ENCODE data around the gene CYP27C1.

Gene CYP27C1

DNA sequence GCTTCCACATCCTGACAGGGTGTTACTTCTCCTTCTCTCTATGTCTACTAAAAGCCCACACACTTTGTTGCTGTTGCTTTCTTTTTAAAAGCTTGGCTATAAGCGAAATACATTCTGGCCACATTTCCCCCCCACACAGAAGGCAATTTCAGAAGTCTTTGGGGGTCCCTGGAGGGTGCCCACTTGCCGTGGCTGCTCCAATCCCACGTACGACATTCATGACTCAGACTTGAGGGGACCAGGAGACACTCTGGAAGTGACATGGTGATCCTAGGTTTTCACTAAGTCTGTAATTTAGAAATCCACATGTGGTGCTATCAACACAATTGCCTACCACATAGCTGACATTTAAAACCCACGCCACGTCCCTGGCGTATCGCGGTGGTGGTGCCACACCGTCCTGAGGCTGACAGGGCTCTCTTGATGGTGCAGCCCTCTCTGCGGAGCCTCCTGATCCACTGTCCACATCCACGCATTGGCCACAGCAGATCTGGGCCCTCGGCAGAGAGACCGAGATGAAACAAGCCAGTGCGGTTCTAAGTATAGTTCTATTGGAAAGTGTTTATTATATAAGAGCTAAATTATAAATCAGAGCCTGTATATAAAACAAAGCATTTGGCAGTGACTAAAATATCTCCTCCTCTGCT, 42.4 kb downstream of the CYP27C1 start:
- H3K36me3 ChIP-seq (ENCODE audit: control insufficient read depth, insufficient read depth, low read length) = no peaks in the 10 kb centered on the region
- H3K27ac ChIP-seq = no peak overlapping the region
- no peak overlapping the region for H3K9ac ChIP-seq
- H3K79me2 ChIP-seq = no peaks in the 10 kb centered on the region
- no peaks in the 10 kb centered on the region for H3K9me3 ChIP-seq (ENCODE audit: control insufficient read depth, low read length)
- H3K4me2 ChIP-seq (ENCODE audit: low read length) = no peak overlapping the region
- TF ChIP-seq, protein P1, sequence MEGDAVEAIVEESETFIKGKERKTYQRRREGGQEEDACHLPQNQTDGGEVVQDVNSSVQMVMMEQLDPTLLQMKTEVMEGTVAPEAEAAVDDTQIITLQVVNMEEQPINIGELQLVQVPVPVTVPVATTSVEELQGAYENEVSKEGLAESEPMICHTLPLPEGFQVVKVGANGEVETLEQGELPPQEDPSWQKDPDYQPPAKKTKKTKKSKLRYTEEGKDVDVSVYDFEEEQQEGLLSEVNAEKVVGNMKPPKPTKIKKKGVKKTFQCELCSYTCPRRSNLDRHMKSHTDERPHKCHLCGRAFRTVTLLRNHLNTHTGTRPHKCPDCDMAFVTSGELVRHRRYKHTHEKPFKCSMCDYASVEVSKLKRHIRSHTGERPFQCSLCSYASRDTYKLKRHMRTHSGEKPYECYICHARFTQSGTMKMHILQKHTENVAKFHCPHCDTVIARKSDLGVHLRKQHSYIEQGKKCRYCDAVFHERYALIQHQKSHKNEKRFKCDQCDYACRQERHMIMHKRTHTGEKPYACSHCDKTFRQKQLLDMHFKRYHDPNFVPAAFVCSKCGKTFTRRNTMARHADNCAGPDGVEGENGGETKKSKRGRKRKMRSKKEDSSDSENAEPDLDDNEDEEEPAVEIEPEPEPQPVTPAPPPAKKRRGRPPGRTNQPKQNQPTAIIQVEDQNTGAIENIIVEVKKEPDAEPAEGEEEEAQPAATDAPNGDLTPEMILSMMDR (IDR thresholded peaks at IDR 0.05) = no peak
- no peak overlapping the region for H3K4me3 ChIP-seq (ENCODE audit: low read depth, low read length)
- no peaks in the 10 kb centered on the region for H3K27me3 ChIP-seq (ENCODE audit: control insufficient read depth, insufficient read depth, low read length)
- no peaks in the 10 kb centered on the region for H3K4me1 ChIP-seq
- no peak overlapping the region for H2AFZ ChIP-seq

DNA sequence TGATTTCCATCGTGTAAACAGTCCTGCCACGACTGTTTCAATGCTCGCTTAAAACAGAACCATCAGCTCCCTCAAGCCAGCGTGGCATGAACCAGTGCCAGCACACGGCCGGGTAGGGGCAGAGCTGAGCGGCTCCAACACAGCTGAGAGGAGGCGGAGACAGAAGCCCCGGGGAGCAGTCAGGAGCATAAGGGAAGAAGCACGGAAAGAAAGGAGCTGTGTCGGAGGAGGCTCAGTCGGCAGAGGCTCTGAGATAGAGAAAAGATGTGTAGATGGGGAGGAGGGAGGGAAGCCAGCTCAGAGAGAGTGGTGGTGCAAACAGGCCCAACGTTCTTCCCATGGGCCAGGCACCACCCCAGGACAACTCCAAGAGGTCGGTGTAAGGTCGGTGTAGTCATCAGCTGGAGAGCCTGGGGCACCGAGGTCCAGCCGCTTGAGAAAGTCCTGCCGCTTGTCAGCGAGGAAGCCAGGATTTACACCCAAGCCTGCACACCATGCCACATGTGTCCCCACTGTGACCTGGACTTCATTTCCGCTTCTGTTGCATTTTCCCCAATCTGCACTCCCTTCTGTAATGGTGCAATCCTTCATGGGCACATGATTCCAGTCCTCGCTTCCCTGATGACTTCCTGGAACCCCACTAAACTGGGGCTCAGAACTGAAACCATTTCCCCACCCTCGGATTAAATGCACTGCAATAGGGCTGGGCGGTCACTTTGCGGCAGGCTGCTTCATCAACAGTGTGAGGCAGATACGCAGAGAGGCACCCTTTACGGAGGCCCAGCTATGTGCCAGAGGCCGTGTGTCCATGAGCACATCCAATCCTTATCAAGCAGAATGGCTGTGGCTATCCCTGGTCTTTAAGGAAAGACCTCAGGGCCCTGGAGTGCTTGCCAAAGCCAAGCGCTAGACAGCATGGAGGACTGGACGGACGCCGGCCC, 43.5 kb downstream of the CYP27C1 start:
- H3K9me3 ChIP-seq (ENCODE audit: control insufficient read depth, low read length) = no peaks in the 10 kb centered on the region
- H2AFZ ChIP-seq = peak overlapping the region; percentile 76
- H3K4me3 ChIP-seq (ENCODE audit: low read depth, low read length) = no peak overlapping the region
- no peaks in the 10 kb centered on the region for H3K27me3 ChIP-seq (ENCODE audit: control insufficient read depth, insufficient read depth, low read length)
- no peaks in the 10 kb centered on the region for H3K79me2 ChIP-seq
- H3K4me2 ChIP-seq (ENCODE audit: low read length) = no peak overlapping the region
- TF ChIP-seq, protein P1 (IDR thresholded peaks at IDR 0.05) = no peak
- H3K27ac ChIP-seq = no peak overlapping the region
- no peaks in the 10 kb centered on the region for H3K36me3 ChIP-seq (ENCODE audit: control insufficient read depth, insufficient read depth, low read length)
- H3K9ac ChIP-seq = no peak overlapping the region
- no peaks in the 10 kb centered on the region for H3K4me1 ChIP-seq

DNA sequence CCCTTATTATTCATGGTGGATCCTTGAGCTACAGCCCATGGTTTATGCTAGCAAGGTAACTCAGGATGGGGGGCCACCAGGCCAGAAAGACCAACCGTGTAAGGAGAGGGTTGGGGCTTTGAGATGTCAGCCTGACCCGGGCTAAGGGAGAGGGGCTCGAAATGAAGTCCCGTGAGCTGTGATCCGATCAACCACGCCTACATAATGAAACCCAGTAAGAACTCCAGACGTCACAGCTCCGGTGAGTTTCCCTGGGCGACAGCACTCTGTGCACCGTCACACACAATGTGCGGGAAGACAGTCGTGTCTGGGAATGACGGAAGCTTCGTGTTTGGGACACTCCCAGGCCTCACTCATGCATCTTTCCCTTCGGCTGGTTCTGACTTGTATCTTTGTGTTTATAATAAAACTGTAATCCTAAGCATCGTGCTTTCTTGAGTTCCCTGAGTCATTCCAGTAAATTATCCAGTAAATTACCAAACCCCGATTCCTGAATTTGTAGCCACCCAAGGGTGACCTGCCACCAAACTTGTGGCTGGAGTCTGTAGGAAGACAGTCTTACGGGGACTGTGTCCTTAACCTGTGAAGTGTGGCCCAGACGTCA, 44.2 kb downstream of the CYP27C1 start:
- Histone ChIP-seq H3K4me3 (ENCODE audit: low read depth, low read length) (no peak overlapping the region), H3K4me1 (no peaks in the 10 kb centered on the region), H3K79me2 (no peaks in the 10 kb centered on the region), H3K9ac (no peak overlapping the region), H3K27ac (no peak overlapping the region), H3K27me3 (ENCODE audit: control insufficient read depth, insufficient read depth, low read length) (no peaks in the 10 kb centered on the region), H3K4me2 (ENCODE audit: low read length) (no peak overlapping the region), H3K9me3 (ENCODE audit: control insufficient read depth, low read length) (no peaks in the 10 kb centered on the region), H2AFZ (peak overlapping the region; percentile 76), H3K36me3 (ENCODE audit: control insufficient read depth, insufficient read depth, low read length) (no peaks in the 10 kb centered on the region)
- TF ChIP-seq, protein P1 (IDR thresholded peaks at IDR 0.05) = no peak

DNA sequence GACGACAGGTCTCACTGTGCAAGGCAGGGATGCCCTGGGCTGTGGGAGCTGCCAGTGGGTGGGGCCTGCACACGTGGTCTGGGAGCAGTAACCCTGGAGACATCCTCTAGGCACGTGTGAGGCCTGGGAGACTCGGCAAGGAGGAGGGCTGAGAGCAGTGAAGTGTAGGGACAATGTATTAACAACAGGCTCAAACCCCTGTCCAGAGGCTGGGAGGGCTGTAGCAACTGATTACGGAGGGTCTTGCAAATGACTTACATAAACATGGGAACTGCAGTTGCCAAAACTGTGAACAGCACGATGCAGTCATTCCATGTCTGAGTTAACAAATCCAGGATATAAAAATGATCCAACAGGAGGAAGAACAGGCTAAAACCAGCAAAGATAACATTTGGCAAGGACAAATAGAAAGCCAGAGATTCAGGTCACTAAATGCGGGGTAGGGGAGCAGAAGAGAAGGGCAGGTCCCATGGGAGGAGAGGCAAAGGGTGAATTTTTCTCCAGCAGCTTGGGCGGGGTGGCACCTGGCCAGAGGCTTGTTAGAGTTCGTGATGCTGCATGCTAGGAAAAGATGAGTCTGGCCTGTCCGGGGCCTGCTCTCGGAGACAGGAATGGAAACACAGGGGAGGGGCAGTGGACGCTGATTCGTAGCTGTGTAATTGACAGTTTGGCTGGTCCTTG, 44.9 kb downstream of the CYP27C1 start:
- no peaks in the 10 kb centered on the region for H3K27me3 ChIP-seq (ENCODE audit: control insufficient read depth, insufficient read depth, low read length)
- TF ChIP-seq, protein P1 (IDR thresholded peaks at IDR 0.05) = no peak
- H3K36me3 ChIP-seq (ENCODE audit: control insufficient read depth, insufficient read depth, low read length) = no peaks in the 10 kb centered on the region
- H3K79me2 ChIP-seq = no peaks in the 10 kb centered on the region
- H3K27ac ChIP-seq = no peak overlapping the region
- H3K4me1 ChIP-seq = no peaks in the 10 kb centered on the region
- no peak overlapping the region for H2AFZ ChIP-seq
- H3K4me3 ChIP-seq (ENCODE audit: low read depth, low read length) = no peak overlapping the region
- no peaks in the 10 kb centered on the region for H3K9me3 ChIP-seq (ENCODE audit: control insufficient read depth, low read length)
- no peak overlapping the region for H3K9ac ChIP-seq
- no peak overlapping the region for H3K4me2 ChIP-seq (ENCODE audit: low read length)
